A549 treated with dexamethasone at 1 μM for 4 hours (cell line): ENCODE measurements around the gene RPS8. TPM values are rescaled to one million over a fixed set of nuclear protein-coding genes. Genes with fewer than 3 reads are reported as not detected.

ENCODE experiments used
- total RNA-seq: library from RNA; stranded (reverse); fragments of 200-300 nt; extraction: Qiagen RNA extraction; gene quantifications from 5 replicates; pipeline ENCODE4 v1.2.3, GENCODE V29; 2022

The RPS8 gene
- 1,410 to 1,585 TPM (median 1,417 TPM) in 5 replicates for total RNA-seq

GRCh38 chr1:44775078-44775929 lies at the start of gene RPS8:
Gene RPS8, plus strand, starts transcription at chr1:44775540. Its CDS starts 57 bp downstream, at chr1:44775597.

GRCh38 chr1:44730741-44731512 lies 44.4 kb upstream of the RPS8 start, which contains the start of gene RNU5D-1:
Gene RNU5D-1, minus strand, starts transcription at chr1:44731170.

DNA sequence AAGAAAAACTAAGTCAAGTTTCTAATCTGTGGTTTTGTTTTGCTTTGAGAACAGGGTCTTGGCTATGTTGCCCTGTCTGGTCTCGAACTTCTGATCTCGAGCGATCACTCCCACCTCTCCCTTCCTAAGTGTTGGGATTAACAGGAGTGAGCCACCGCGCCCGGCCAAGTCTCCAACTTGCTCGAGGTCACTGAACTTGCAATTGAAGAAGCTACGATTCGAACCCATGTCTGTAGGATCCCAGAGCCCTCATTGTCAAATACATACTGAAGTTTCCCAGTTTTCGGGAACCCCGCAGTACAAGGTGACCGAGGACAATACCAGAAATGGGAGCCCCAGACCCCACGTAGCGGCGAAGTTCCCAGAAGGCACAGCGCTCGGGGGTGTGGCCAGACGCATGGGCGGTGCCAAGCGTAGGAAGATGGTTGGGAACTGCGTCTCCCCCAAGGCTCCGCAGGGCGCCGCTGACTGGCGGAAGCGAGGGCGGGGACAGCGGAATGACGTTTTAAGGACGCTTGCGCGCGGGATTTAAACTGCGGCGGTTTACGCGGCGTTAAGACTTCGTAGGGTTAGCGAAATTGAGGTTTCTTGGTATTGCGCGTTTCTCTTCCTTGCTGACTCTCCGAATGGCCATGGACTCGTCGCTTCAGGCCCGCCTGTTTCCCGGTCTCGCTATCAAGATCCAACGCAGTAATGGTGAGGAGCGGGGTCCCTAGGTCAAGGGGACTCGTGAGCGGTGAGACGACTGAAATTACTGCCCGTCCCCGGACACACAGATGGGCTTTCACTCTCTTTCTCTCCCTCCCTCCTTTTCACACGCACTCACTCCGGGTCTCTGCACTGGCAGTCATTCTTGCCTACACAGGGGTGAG lies 35.8 kb upstream of the RPS8 start, which contains the start of gene KIF2C:
TSS of gene KIF2C (plus strand) at position 531 of the 872 bp plus-strand sequence. CDS start at position 627, 96 bp downstream.

GRCh38 chr1:44788120-44788860 lies 12.9 kb downstream of the RPS8 start, which contains the start of gene BEST4:
Gene BEST4, minus strand, starts transcription at chr1:44788170. Its CDS starts 465 bp downstream, at chr1:44787705.

GRCh38 chr1:44799770-44800584 lies 24.6 kb downstream of the RPS8 start, which contains the start of gene PLK3:
Gene PLK3, plus strand, starts transcription at chr1:44800377. Its CDS starts 87 bp downstream, at chr1:44800464.

DNA sequence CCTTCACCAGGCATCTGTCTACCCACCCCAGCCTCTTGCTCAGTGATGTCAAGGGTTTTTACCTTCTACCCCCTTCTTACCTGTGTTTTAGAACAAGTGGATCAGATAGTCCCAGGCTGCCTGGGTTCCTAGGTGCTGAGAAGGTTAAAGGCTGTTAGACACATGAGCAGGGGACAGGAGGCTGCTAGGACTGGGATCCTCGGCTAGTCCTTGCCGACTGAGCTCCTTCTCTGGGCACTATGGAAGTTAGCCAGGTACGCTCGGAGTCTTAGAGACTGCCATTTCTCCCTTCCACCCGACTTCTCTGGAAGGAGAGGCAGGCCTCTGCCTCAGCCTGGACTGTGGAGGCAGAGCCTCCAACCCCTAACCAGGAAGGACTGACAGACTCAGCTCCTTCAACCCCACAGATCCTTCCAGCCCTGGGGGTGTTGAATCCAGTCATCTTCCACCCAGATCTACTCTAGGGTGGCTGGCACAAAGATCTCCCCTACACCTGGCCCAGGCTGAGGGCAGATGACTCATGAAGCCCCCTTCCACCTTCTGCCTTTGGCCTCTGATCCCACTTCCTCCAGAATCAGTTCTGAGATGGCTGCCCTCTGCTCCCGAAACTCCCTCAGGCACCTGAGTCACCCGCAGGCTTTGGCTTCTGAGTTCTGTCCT lies 31.5 kb downstream of the RPS8 start, which contains the start of gene DYNLT4:
TSS of gene DYNLT4 (minus strand) at position 648 of the 660 bp plus-strand sequence. CDS start 683 bp downstream, outside the sequence.

DNA sequence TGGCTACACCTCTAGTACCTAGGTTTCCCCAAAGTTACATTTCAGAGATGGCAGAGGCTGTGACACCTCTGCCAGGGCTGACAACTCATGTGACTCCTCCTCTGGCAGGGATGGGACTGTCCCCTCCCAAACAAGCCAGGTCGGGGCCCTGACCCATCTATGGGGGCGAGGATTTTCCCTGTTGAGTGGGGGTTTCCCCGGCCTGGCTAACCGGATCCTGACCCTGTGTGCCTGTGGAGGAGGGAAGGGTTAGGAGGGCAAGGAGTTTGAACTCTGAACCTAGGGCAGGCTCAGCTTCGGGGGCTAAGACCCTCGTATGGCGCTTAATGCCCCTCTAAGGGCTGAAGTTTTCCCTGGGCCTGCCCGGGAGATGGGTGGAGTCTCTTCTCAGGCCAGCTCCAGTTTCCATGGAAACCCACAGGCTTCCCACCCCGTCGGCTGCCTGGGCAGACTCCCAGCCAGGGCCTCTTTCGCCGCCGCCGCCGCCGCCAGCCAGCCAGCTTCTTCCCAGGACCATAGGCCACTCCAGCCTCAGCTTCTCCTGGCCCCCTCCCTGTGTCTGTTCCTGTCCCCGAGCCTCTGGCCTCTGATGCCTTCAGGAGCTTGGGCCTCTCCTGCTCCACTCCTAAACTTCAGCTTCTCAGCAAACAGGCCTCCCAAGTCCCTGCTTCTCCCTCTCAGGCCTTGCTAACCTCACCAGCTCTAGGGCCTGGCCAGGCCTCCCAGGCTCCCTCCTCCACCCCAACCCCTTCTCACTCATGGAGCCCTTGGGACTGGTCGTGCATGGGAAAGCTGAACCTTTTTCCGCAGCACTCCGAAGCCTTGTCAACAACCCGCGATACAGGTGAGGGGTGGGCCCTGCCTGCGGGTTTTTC lies 33.0 kb downstream of the RPS8 start, which contains the start of gene BTBD19:
TSS of gene BTBD19 (plus strand) at position 461 of the 875 bp plus-strand sequence. CDS start at position 759, 298 bp downstream.

Other genes with a start within 250 kb of the RPS8 start
- gene TMEM53, start 101.1 kb upstream of the RPS8 start, total RNA-seq, result 4.5 to 8.7 TPM (median 8.0 TPM) in 5 replicates
- 0.35 to 1.2 TPM (median 0.71 TPM) in 5 replicates for gene ARMH1, start 100.8 kb upstream of the RPS8 start, total RNA-seq
- not detected in 5 replicates for gene RNU5D-1, start 44.4 kb upstream of the RPS8 start, total RNA-seq
- gene KIF2C, start 35.7 kb upstream of the RPS8 start, total RNA-seq, result 31.9 to 38.9 TPM (median 36.7 TPM) in 5 replicates
- 0.23 to 0.45 TPM (median 0.36 TPM) in 5 replicates for gene BEST4, start 12.6 kb downstream of the RPS8 start, total RNA-seq
- 10.7 to 15.3 TPM (median 15.2 TPM) in 5 replicates for gene PLK3, start 24.8 kb downstream of the RPS8 start, total RNA-seq
- 0.38 to 0.73 TPM (median 0.53 TPM) in 4 of 5 replicates, not detected in the other for gene DYNLT4, start 31.8 kb downstream of the RPS8 start, total RNA-seq
- gene BTBD19, start 33.0 kb downstream of the RPS8 start, total RNA-seq, result 1.4 to 3.4 TPM (median 2.6 TPM) in 5 replicates
- 0.12 to 0.26 TPM (median 0.17 TPM) in 5 replicates for gene PTCH2, start 67.7 kb downstream of the RPS8 start, total RNA-seq
- gene EIF2B3, start 211.1 kb downstream of the RPS8 start, total RNA-seq, result 16.5 to 17.5 TPM (median 17.4 TPM) in 5 replicates
- 12.1 to 20.0 TPM (median 19.2 TPM) in 5 replicates for gene HECTD3, start 235.8 kb downstream of the RPS8 start, total RNA-seq
- gene UROD, start 236.7 kb downstream of the RPS8 start, total RNA-seq, result 42.4 to 50.3 TPM (median 44.4 TPM) in 5 replicates